Lung (tissue), 16 donors: ENCODE data around the gene NAALADL2. TPM values are rescaled to one million over a fixed set of nuclear protein-coding genes. Genes with fewer than 3 reads are reported as not detected.

ENCODE experiments used
- ATAC-seq: fragments of 200-7000 bp; cut with Tn5 transposase; one replicate; pipeline ENCODE4 v1.9.1; 2020; ENCODE audit warnings: moderate number of reproducible peaks; ENCODE audit not compliant: insufficient read depth, low FRiP score
- DNase-seq, 3 donors: peaks; one replicate each; pipeline ENCODE4 v3.0.0-alpha.2; 2013 to 2017
- H3K27ac ChIP-seq, 2 donors: one replicate each; pipeline ENCODE4 v1.5.1; 2013; ENCODE audit warnings: mild to moderate bottlenecking in 2 of 2, moderate library complexity in 2 of 2, control low read depth in 1 of 2, inconsistent platforms in 1 of 2, low read depth in 1 of 2, low read length in 1 of 2
- H3K27me3 ChIP-seq, 3 donors: one replicate each; pipeline ENCODE4 v1.5.1; 2013; ENCODE audit warnings: low read length in 2 of 3; ENCODE audit not compliant: control insufficient read depth in 3 of 3, insufficient read depth in 3 of 3
- H3K36me3 ChIP-seq, 4 donors: one replicate each; pipeline ENCODE4 v1.5.1; 2013; ENCODE audit warnings: low read length in 4 of 4, mild to moderate bottlenecking in 1 of 4, moderate library complexity in 1 of 4; ENCODE audit not compliant: control insufficient read depth in 4 of 4, insufficient read depth in 4 of 4
- H3K4me1 ChIP-seq, 5 donors: one replicate each; pipeline ENCODE4 v1.5.1; 2013; ENCODE audit warnings: low read length in 5 of 5, mild to moderate bottlenecking in 2 of 5, moderate library complexity in 1 of 5; ENCODE audit not compliant: control insufficient read depth in 5 of 5, insufficient read depth in 5 of 5
- H3K4me3 ChIP-seq: one replicate; pipeline ENCODE4 v1.5.1; 2013; ENCODE audit warnings: mild to moderate bottlenecking, control low read depth, moderate library complexity
- H3K9ac ChIP-seq, 2 donors: one replicate each; pipeline ENCODE4 v1.5.1; 2013; ENCODE audit warnings: low read length in 2 of 2, control low read depth in 1 of 2; ENCODE audit not compliant: insufficient read depth in 1 of 2
- H3K9me3 ChIP-seq, 4 donors: one replicate each; pipeline ENCODE4 v1.5.1; 2013; ENCODE audit warnings: low read length in 3 of 4, mild to moderate bottlenecking in 1 of 4, moderate library complexity in 1 of 4; ENCODE audit not compliant: control insufficient read depth in 4 of 4, insufficient read depth in 3 of 4
- CTCF ChIP-seq: IDR thresholded peaks from 2 replicates; pipeline ENCODE4 v1.5.1; 2012; ENCODE audit warnings: mild to moderate bottlenecking; ENCODE audit errors: control extremely low read depth, extremely low read depth
- WGBS, 2 donors: extraction: QIAGEN DNeasy Blood & Tissue Kit; methylation state at CpG; one replicate each; pipeline ENCODE4 v1.1.7; 2013; 5-methylcytosine and 5-hydroxymethylcytosine counted together
- long read RNA-seq, 5 donors: transcript quantifications; one replicate each; lab custom pipeline, GENCODE V29; 2026
- polyA plus RNA-seq, 2 donors: library from polyadenylated mRNA; stranded (reverse); fragments of 200-250 nt; gene quantifications; one replicate each; pipeline ENCODE4 v1.2.1, GENCODE V29; 2013
- total RNA-seq, 2 donors: library from RNA; depleted of rRNA in 1 of 2; stranded (reverse); fragments of >200 nt in 1 of 2; gene quantifications; one replicate each; pipeline ENCODE4 v1.2.1, GENCODE V29; 2014 to 2021
- donor health status: control.
- donor health status: control.
- donor health status: Bipolar disorder and iron deficiency.
- donor health status: healthy.
- donor health status: DM: yes; HTN: yes; CAD: no.

NAALADL2 gene
- total RNA-seq (10 to 100 TPM in 1 of 2 donors, 1 to 10 TPM in 1; 8.5 to 46.7 TPM), polyA plus RNA-seq (under 1 TPM; 0.49 to 0.88 TPM)
- long read RNA-seq, donor 1: 0 reads
- long read RNA-seq, donor 2: 0 reads
- long read RNA-seq, donor 3: 0 reads
- long read RNA-seq, donor 4, partial matches to known transcripts: 0 of 2 reads
- long read RNA-seq, donor 4, other reads (novel, unspliced or antisense): 0 of 2 reads
- long read RNA-seq, donor 5: 0 reads

GRCh38 chr3:174859114-174859735, at the start of gene NAALADL2:
TSS of gene NAALADL2 (plus strand) at chr3:174859334.
- H3K9ac ChIP-seq: peak within 1 kb of the TSS in 1 of 2 donors; percentile 43
- ATAC-seq (peak; percentile 46), DNase-seq (peak in 2 of 3 donors; percentile 42 to 74)
- H3K4me3 ChIP-seq: no peak within 1 kb of the TSS
- peaks cover 0 to 9% (median 3%) of the 10 kb centered on the region in 5 donors for H3K4me1 ChIP-seq
- H3K27me3 ChIP-seq: no peaks in the 10 kb centered on the region
- H3K9me3 ChIP-seq: no peaks in the 10 kb centered on the region
- TF ChIP-seq CTCF: no peak
- no peaks in the 10 kb centered on the region for H3K36me3 ChIP-seq
- 65 to 82% methylated on average over 5 of the region's 5 CpGs for WGBS, 2 donors
- H3K27ac ChIP-seq: no peak within 1 kb of the TSS

- Histone ChIP-seq H3K9ac (no peak overlapping the region), H3K9me3 (no peaks in the 10 kb centered on the region), H3K27me3 (no peaks in the 10 kb centered on the region), H3K27ac (no peak overlapping the region), H3K4me3 (no peak overlapping the region), H3K4me1 (no peaks in the 10 kb centered on the region), H3K36me3 (no peaks in the 10 kb centered on the region)
- no peak for TF ChIP-seq CTCF
- ATAC-seq (no peak), DNase-seq (no peak)
Measured at GRCh38 chr3:174810254-174810653, 48.9 kb upstream of the NAALADL2 start.

- H3K27ac ChIP-seq: no peak overlapping the region
- no peaks in the 10 kb centered on the region for H3K9me3 ChIP-seq
- H3K36me3 ChIP-seq: no peaks in the 10 kb centered on the region
- H3K4me1 ChIP-seq: no peaks in the 10 kb centered on the region
- no peak overlapping the region for H3K9ac ChIP-seq
- WGBS, 2 donors: 85 to 89% methylated on average over 4 of the region's 4 CpGs
- ATAC-seq: no peak
- H3K4me3 ChIP-seq: no peak overlapping the region
- DNase-seq: no peak
- no peak for TF ChIP-seq CTCF
- no peaks in the 10 kb centered on the region for H3K27me3 ChIP-seq
Measured at GRCh38 chr3:174812172-174812862, 46.8 kb upstream of the NAALADL2 start.
